Tibial nerve (tissue), 4 donors: ENCODE results near the gene TPT1.

Source experiments
- CTCF ChIP-seq, 5 experiments: fragments of 200-600 bp in 3 of 5; fragments of 450-650 bp in 2 of 5; sonication (generic) in 3 of 5; IDR thresholded peaks; one replicate each; pipeline ENCODE4 v1.5.1; 2016 to 2019; ENCODE audit warnings: antibody characterized with exemption in 5 of 5, mild to moderate bottlenecking in 3 of 5, moderate library complexity in 2 of 5
- EP300 ChIP-seq, 2 donors: sonication (generic); formaldehyde crosslinking; IDR thresholded peaks; one replicate each; pipeline ENCODE4 v1.6.1; 2017; ENCODE audit warnings: antibody characterized with exemption in 2 of 2, mild to moderate bottlenecking in 1 of 2
- POLR2A ChIP-seq, 2 donors: fragments of 450-650 bp; IDR thresholded peaks; one replicate each; pipeline ENCODE4 v1.6.1; 2017; ENCODE audit warnings: antibody characterized with exemption in 2 of 2, mild to moderate bottlenecking in 2 of 2, moderate library complexity in 2 of 2

GRCh38 chr13:45350152-45350551 is 9.2 kb upstream of the TPT1 start:
- TF ChIP-seq EP300 (IDR thresholded peaks at IDR 0.05) (no peak), CTCF (IDR thresholded peaks at IDR 0.05) (no peak), POLR2A (IDR thresholded peaks at IDR 0.05) (no peak)
